GM12878 (cell line): ENCODE data around the gene PALLD.

Source experiments
- CREB1 ChIP-seq: IDR thresholded peaks from 2 replicates; pipeline ENCODE4 v1.6.1; 2012; ENCODE audit warnings: low read depth, mild to moderate bottlenecking, inconsistent platforms
- YY1 ChIP-seq: IDR thresholded peaks from 2 replicates; pipeline ENCODE4 v1.6.1; 2011; ENCODE audit warnings: low read depth, mild to moderate bottlenecking, low read length

GRCh38 chr4:168719725-168720124, 222.9 kb downstream of the PALLD start:
- TF ChIP-seq YY1 = no peak
- no peak for TF ChIP-seq CREB1
